ENCODE measurements around the gene LSM10.

The LSM10 gene

GRCh38 chr1:36421649-36422048, 23.9 kb upstream of the LSM10 start:
- no peak for DNase-seq (ENCODE audit: low read depth)
- no peak for TF ChIP-seq CTCF (conservative IDR thresholded peaks at IDR 0.05; ENCODE audit: control insufficient read depth, insufficient read depth, low read depth, low read length)
- no peak overlapping the region for H3K4me3 ChIP-seq (ENCODE audit: control insufficient read depth, low read depth, low read length)

- peak; percentile 97 for TF ChIP-seq CTCF (conservative IDR thresholded peaks at IDR 0.05; ENCODE audit: control insufficient read depth, insufficient read depth, low read depth, low read length)
- no peak overlapping the region for H3K4me3 ChIP-seq (ENCODE audit: control insufficient read depth, low read depth, low read length)
- DNase-seq (ENCODE audit: low read depth) = peak; percentile 83
Observed at GRCh38 chr1:36420836-36421317, 23.2 kb upstream of the LSM10 start.

DNA sequence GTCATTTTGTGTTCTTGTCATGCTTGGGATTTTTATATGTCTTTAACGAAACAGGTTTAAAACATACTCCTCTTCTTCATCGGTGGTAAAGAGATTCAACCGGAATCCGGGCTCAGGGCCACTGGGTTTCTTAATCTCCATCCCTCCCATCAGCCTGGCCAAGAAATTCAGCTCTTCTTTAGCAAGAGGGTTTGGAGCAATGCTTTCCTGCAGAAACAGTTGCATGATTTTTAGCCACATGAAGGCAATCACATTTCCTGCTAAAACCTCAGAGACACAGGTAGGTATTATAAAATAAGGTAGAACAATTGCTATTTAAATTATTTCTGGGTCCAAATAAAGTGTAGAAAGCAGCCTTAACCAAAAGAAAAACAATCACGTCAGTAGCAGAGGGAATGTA, 22.7 kb upstream of the LSM10 start:
- no peak overlapping the region for H3K4me3 ChIP-seq (ENCODE audit: control insufficient read depth, low read depth, low read length)
- no peak for TF ChIP-seq CTCF (conservative IDR thresholded peaks at IDR 0.05; ENCODE audit: control insufficient read depth, insufficient read depth, low read depth, low read length)
- DNase-seq (ENCODE audit: low read depth) = peak; percentile 57

DNA sequence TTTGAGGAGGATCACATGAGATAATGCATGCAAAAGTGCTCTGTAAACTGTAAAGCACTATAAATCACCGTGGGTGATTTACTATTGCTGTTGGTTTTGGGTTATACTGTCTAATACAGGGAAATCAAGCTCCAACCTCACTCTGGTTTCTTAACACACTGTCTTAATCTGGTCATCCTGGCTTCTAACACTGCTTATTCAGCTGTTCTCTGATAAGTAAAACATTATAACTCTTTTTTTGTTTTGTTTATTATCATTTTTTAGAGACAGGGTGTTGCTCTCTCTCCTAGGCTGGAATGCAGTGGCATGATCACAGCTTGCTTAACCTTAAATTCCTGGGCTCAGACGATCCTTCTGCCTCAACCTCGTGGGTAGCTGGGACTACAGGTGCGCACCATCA, 21.9 kb upstream of the LSM10 start:
- no peak for TF ChIP-seq CTCF (conservative IDR thresholded peaks at IDR 0.05; ENCODE audit: control insufficient read depth, insufficient read depth, low read depth, low read length)
- DNase-seq (ENCODE audit: low read depth) = no peak
- H3K4me3 ChIP-seq (ENCODE audit: control insufficient read depth, low read depth, low read length) = no peak overlapping the region

- no peak for TF ChIP-seq CTCF (conservative IDR thresholded peaks at IDR 0.05; ENCODE audit: control insufficient read depth, insufficient read depth, low read depth, low read length)
- no peak for DNase-seq (ENCODE audit: low read depth)
- no peak overlapping the region for H3K4me3 ChIP-seq (ENCODE audit: control insufficient read depth, low read depth, low read length)
Observed at GRCh38 chr1:36419140-36419539, 21.4 kb upstream of the LSM10 start.

- H3K4me3 ChIP-seq (ENCODE audit: control insufficient read depth, low read depth, low read length) = no peak overlapping the region
- no peak for TF ChIP-seq CTCF (conservative IDR thresholded peaks at IDR 0.05; ENCODE audit: control insufficient read depth, insufficient read depth, low read depth, low read length)
- DNase-seq (ENCODE audit: low read depth) = no peak
Observed at GRCh38 chr1:36417931-36418330, 20.2 kb upstream of the LSM10 start.
